Measurements from ENCODE around the gene PWWP3B. TPM values are rescaled to one million over a fixed set of nuclear protein-coding genes. Genes with fewer than 3 reads are reported as not detected.

PWWP3B gene
- total RNA-seq, 4 donors from 2014 or later: 0.68 to 2.6 (median 1.9) TPM

GRCh38 chrX:106177106-106177981, 9.2 kb downstream of the PWWP3B start:
- no peak for TF ChIP-seq CTCF (IDR thresholded peaks at IDR 0.05; ENCODE audit: low read depth)

DNA sequence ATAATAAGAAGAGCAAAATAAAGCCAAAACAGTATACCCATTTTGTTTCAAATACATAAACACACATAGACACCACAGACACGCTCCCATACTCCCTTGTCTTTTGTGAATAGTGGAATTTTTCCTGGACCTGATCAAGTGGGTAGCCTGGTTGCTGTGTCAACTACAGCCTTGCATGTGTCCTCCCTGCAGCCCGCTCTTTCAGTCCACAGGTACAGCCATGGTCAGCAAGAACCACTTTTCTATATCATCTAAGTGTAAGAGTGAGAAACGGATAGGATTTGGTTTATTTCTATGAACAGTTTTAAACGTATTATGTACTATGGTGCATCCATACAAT, 9.8 kb downstream of the PWWP3B start:
- no peak for TF ChIP-seq CTCF (IDR thresholded peaks at IDR 0.05; ENCODE audit: low read depth)

GRCh38 chrX:106178826-106179225, 10.7 kb downstream of the PWWP3B start:
- TF ChIP-seq CTCF (IDR thresholded peaks at IDR 0.05; ENCODE audit: low read depth): no peak

- TF ChIP-seq CTCF (IDR thresholded peaks at IDR 0.05; ENCODE audit: low read depth): no peak
These were observed 33.5 kb downstream of the PWWP3B start for GRCh38 chrX:106201502-106202178.

DNA sequence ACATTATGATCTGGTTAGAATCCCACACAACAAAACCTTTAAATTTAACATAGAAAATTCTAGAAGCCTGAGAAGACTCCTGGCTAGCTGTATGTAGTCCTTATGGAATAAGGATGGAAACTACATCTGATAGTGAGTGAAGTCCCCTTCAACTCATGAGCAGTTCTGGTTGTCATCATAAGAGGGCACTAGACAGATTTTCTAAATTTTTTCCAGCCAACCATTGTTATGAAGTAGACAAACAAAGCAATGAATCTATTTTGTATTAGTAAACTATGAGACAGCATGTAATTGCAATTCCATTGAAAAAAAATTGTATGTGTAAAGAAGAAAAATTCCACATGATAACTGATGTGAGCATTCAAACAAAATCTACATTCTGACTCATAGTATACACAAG, 35.2 kb downstream of the PWWP3B start:
- TF ChIP-seq CTCF (IDR thresholded peaks at IDR 0.05; ENCODE audit: low read depth): no peak

DNA sequence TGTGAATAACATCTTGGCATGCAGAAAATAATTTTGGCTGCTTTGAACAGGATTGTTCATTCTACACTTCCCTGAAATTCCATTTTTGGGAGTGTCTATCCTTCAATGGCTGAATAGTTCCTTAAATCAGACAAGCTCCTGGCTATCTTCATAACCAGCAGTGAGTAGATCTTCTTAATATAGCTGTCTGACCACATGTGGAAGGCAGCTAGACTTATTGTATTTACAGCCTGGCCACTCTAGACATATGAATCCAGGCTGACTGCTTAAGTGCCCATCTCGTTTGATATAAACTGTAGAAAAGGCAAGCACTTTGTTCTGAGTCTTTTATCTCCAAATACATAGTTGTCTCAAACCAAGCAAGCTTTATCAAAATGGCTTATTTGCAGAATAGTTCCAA, 40.0 kb downstream of the PWWP3B start:
- TF ChIP-seq CTCF (IDR thresholded peaks at IDR 0.05; ENCODE audit: low read depth): no peak

Other genes starting within 250 kb of the PWWP3B start
- gene SERPINA7, start 129.6 kb upstream of the PWWP3B start, total RNA-seq: not detected